IPS-18c (cell line): ENCODE results near the gene FAT3.

Experiments
- H3K4me3 ChIP-seq: 2 replicates; pipeline ENCODE4 v1.7.0; 2013; ENCODE audit warnings: low read depth, mild to moderate bottlenecking, low read length, moderate library complexity; ENCODE audit not compliant: insufficient read depth
- H3K9me3 ChIP-seq: one replicate; pipeline ENCODE4 v1.6.1; 2013; ENCODE audit warnings: mild to moderate bottlenecking, low read length, moderate library complexity; ENCODE audit not compliant: control insufficient read depth, insufficient read depth

The FAT3 gene

DNA sequence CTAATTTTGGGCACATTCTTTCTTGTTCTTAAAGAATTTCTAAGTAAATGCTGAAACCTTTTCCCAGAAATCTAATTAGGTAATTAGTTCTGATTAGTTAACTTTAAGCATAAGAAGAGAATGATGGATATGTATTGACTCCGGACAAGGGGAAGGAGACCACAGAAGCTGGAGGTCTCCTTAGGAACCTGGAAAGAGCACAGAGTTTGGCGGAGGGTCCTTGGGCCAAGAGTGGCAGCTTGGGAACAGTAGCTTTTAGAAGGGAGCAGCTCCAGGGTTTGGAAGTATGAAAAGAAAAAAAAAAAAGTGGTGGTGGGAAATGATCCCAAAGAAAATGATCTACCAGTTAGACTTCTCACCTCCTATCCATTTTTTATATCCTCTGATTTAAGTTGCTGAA, 42.7 kb downstream of the FAT3 start:
- H3K4me3 ChIP-seq: no peak overlapping the region
- H3K9me3 ChIP-seq: no peaks in the 10 kb centered on the region

DNA sequence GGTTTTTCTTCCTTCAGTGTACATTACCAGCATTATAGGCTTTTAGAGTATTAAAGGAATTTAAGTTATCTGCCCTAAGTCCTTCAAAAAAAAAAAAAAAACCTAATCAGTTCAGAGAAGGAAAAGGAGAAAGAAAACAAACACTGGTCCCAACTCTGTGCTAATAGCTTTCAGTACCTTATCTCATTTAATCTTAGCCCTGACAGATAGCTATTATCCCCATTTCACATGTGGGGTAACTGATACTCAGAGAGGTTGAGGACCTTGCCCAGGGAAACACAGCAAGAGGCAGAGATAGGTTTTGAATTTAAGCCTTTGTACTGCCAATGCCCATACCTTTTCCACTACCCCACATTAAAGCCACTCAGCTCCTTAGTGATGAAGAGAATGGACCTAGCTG, 43.4 kb downstream of the FAT3 start:
- Histone ChIP-seq H3K4me3 (no peak overlapping the region), H3K9me3 (no peaks in the 10 kb centered on the region)

DNA sequence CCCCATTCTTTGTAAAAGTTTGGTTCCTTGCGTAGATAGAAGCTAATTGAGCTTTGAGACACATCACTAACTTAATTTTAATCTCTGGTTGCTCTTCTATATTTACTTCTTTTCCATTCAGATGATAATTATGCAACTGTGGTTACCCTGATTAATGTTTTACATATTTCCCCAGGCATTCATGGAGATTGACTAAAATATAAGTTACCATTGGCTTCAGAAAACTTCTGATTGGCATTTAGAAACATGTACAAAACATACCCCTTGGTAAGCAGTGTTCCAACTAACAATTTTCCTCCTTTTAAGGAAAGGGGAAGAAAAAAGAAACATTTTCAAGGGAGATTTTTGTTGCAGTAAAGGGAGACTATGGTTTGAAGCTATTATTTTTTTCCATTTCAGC, 43.9 kb downstream of the FAT3 start:
- Histone ChIP-seq H3K4me3 (no peak overlapping the region), H3K9me3 (no peaks in the 10 kb centered on the region)

DNA sequence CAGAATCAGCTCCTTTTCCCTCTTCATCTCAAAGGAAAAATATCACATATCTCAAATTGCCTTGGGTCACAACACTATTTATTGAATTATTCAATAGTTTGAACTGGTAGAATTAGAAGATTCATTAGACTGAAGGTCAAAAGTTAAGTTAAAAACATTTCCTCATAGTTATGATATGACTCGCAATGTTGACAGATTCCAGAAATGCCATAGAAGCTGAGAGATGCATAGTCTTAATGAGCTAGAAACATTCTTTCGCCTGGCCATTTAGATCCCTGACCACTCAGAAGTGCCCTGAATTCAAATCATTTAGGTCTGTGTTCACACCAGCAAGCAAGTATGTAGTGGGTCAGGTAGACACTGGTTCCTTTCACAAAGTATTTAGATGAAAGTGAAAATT, 44.4 kb downstream of the FAT3 start:
- Histone ChIP-seq H3K4me3 (no peak overlapping the region), H3K9me3 (no peaks in the 10 kb centered on the region)

DNA sequence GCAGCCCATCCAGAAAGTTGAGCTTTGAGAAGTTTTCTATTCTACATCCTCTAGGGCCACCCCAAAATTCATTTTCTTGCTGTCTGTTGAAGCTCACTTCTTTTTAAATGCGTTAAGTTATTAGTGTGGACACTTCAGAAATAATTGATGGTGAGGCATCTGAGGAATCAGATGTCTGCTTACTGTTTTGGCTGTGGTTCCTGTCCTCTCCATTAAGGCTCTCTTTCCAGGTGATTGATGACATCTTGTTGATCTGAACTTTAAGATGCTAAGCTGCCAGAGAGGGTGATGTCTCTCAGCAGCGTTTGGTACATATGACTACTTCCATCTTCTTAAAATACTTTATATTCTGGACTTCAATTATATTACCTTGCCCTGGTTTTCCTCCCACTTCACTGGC, 45.2 kb downstream of the FAT3 start:
- Histone ChIP-seq H3K9me3 (no peaks in the 10 kb centered on the region), H3K4me3 (no peak overlapping the region)

DNA sequence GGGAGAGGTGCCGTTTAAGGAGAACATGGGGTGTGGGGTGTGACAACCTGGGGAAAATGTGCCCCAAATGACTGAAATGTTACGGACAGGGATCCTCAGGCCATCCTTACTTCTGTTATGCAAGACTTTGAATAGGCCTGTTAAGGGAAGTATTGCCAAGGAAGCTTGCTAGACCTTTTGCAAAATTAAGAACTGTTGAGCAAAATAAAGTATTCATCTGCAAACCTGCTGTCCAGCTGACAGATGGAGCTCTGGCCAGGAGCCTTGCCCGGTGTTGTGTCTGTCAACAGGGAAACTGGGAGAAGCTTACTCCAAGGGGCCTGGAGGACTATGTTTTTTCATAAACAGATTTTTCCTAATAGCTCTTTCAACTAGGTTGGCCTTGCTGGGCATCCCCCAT, 48.0 kb downstream of the FAT3 start:
- Histone ChIP-seq H3K4me3 (no peak overlapping the region), H3K9me3 (no peaks in the 10 kb centered on the region)
